HL-60 (cell line): Measurements from ENCODE around the gene FGFR4.

Experiments used
- GABPA ChIP-seq: IDR thresholded peaks from 2 replicates; pipeline ENCODE4 v1.6.1; 2012; ENCODE audit warnings: low read depth
- TF ChIP-seq, protein P1 (sequence below): IDR thresholded peaks from one replicate; pipeline ENCODE4 v1.5.1; 2011; ENCODE audit warnings: low read length, control low read depth, inconsistent platforms; ENCODE audit not compliant: insufficient read depth
- TF ChIP-seq, protein P2 (sequence below): IDR thresholded peaks from 2 replicates; pipeline ENCODE4 v1.6.1; 2012; ENCODE audit warnings: low read depth; ENCODE audit not compliant: insufficient replicate concordance

DNA sequence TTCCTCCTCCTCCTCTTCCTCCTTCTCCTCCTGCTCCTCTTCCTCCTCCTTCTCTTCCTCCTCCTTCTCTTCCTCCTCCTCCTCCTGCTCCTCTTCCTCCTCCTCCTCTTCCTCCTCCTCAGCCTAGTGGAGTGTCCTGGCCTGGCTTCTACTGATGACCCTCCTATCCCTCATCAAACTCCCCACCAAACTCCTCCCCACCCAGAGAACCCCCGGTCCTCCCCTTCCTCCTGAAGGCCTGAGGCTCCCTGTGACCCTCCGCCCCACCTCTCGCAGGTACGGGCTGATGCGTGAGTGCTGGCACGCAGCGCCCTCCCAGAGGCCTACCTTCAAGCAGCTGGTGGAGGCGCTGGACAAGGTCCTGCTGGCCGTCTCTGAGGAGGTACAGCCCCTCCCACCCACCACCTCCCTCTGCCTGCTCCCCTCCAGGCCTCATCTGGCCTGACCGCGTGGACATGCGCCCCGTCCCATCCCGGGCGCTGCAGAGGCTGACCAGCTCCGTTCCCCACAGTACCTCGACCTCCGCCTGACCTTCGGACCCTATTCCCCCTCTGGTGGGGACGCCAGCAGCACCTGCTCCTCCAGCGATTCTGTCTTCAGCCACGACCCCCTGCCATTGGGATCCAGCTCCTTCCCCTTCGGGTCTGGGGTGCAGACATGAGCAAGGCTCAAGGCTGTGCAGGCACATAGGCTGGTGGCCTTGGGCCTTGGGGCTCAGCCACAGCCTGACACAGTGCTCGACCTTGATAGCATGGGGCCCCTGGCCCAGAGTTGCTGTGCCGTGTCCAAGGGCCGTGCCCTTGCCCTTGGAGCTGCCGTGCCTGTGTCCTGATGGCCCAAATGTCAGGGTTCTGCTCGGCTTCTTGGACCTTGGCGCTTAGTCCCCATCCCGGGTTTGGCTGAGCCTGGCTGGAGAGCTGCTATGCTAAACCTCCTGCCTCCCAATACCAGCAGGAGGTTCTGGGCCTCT, 10.6 kb downstream of the FGFR4 start:
- TF ChIP-seq, protein P1, sequence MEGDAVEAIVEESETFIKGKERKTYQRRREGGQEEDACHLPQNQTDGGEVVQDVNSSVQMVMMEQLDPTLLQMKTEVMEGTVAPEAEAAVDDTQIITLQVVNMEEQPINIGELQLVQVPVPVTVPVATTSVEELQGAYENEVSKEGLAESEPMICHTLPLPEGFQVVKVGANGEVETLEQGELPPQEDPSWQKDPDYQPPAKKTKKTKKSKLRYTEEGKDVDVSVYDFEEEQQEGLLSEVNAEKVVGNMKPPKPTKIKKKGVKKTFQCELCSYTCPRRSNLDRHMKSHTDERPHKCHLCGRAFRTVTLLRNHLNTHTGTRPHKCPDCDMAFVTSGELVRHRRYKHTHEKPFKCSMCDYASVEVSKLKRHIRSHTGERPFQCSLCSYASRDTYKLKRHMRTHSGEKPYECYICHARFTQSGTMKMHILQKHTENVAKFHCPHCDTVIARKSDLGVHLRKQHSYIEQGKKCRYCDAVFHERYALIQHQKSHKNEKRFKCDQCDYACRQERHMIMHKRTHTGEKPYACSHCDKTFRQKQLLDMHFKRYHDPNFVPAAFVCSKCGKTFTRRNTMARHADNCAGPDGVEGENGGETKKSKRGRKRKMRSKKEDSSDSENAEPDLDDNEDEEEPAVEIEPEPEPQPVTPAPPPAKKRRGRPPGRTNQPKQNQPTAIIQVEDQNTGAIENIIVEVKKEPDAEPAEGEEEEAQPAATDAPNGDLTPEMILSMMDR, result no peak
- TF ChIP-seq GABPA, result no peak
- TF ChIP-seq, protein P2, sequence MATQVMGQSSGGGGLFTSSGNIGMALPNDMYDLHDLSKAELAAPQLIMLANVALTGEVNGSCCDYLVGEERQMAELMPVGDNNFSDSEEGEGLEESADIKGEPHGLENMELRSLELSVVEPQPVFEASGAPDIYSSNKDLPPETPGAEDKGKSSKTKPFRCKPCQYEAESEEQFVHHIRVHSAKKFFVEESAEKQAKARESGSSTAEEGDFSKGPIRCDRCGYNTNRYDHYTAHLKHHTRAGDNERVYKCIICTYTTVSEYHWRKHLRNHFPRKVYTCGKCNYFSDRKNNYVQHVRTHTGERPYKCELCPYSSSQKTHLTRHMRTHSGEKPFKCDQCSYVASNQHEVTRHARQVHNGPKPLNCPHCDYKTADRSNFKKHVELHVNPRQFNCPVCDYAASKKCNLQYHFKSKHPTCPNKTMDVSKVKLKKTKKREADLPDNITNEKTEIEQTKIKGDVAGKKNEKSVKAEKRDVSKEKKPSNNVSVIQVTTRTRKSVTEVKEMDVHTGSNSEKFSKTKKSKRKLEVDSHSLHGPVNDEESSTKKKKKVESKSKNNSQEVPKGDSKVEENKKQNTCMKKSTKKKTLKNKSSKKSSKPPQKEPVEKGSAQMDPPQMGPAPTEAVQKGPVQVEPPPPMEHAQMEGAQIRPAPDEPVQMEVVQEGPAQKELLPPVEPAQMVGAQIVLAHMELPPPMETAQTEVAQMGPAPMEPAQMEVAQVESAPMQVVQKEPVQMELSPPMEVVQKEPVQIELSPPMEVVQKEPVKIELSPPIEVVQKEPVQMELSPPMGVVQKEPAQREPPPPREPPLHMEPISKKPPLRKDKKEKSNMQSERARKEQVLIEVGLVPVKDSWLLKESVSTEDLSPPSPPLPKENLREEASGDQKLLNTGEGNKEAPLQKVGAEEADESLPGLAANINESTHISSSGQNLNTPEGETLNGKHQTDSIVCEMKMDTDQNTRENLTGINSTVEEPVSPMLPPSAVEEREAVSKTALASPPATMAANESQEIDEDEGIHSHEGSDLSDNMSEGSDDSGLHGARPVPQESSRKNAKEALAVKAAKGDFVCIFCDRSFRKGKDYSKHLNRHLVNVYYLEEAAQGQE, result no peak
